Dendritic cell treated with granulocyte-macrophage colony-stimulating factor and Interleukin-4, amounts not matched to agents 40 ng/mL and 50 ng/mL, for 4 days (primary cell): ENCODE measurements around the gene ZNF35.

Experiments used
- H3K27ac Mint-ChIP-seq: one replicate; pipeline ENCODE4 v1.8.0; 2022; ENCODE audit warnings: mild to moderate bottlenecking, mixed read lengths
- H3K27me3 Mint-ChIP-seq: one replicate; pipeline ENCODE4 v1.8.0; 2022; ENCODE audit warnings: mild to moderate bottlenecking, mixed read lengths
- H3K36me3 Mint-ChIP-seq: one replicate; pipeline ENCODE4 v1.8.0; 2022; ENCODE audit warnings: low read depth, mixed read lengths
- H3K4me1 Mint-ChIP-seq: one replicate; pipeline ENCODE4 v1.8.0; 2022; ENCODE audit warnings: low read depth, mixed read lengths
- H3K4me3 Mint-ChIP-seq: one replicate; pipeline ENCODE4 v1.8.0; 2022; ENCODE audit warnings: mild to moderate bottlenecking, moderate library complexity, mixed read lengths
- H3K9me3 Mint-ChIP-seq: one replicate; pipeline ENCODE4 v1.8.0; 2022; ENCODE audit warnings: mixed read lengths
- intact Hi-C: fragments of 100-400 bp; cut with micrococcal nuclease; formaldehyde crosslinking; loops from one replicate; pipeline ENCODE4 v1.15.0; 2022

The ZNF35 gene

DNA sequence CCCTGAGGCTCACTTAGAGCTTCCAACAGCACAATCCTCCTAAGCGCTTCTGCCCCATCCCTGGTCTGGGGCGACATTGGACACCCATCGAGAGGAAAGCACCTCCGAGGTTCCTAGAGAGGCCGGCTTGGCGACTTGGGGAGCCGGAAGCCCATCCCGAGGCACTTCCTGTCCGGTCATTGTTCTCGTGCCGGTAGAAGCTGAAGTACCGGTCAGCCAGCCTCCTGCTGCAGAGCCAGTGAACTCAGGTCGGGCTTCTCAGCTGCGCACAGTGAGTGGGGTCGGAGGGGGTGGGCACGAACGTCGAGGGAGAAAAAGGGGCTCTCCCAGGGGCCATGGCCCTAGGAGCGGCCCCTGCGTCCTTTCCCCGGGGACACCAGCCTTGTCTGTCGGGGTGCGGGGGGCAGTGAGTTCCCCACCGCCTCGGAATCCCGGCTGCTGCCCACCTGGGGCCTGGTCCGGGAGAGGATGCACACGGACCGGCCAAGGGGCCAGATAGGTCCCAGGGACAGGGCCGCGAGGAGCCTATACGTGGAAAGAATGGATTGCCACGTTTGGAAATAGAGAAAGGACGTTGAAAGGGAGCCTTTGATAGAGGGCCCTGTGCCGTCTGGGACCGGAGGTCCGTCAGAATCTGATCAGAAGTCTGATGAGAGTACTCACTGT lies at the start of gene ZNF35:
Gene ZNF35, plus strand, starts transcription at position 169 of the 666 bp plus-strand sequence. CDS start 2,336 bp downstream, outside the sequence.
- H3K27ac Mint-ChIP-seq: peak within 1 kb of the TSS; percentile 82
- peak within 1 kb of the TSS; percentile 88 for H3K4me3 Mint-ChIP-seq
- peaks cover 6% of the 10 kb centered on the region for H3K4me1 Mint-ChIP-seq
- peaks cover 31% of the 10 kb centered on the region for H3K9me3 Mint-ChIP-seq
- peaks cover 39% of the 10 kb centered on the region for H3K36me3 Mint-ChIP-seq
- intact Hi-C loops: loop anchor here (1.0 to 10.0 kb wide), 5 partner anchors 23 to 174 kb away; partner anchors contain the start of genes ZNF197, ZNF445 and ZNF502
- no peaks in the 10 kb centered on the region for H3K27me3 Mint-ChIP-seq

DNA sequence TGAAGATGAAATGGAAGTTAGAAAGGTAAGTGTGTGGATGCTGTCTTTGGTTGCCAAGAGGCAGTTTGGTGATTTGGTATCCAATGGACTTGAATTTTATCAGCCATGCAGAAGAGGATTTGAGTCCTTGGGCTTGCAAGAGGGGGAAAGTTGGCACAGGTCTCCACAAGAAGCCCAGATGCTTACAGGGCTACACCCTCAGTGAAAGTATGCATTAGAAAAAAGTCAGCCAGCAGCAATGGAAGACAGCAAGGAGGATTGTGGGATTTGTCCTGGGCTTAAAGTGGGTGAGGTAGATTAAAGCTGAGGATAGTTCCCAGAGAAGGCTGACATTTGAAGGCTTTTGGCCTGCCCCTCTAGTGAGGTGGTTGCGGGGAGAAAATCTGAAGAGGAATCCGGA lies 46.8 kb upstream of the ZNF35 start:
- peaks cover 80% of the 10 kb centered on the region for H3K9me3 Mint-ChIP-seq
- intact Hi-C loops: no loop called here
- no peaks in the 10 kb centered on the region for H3K36me3 Mint-ChIP-seq
- H3K27me3 Mint-ChIP-seq: no peaks in the 10 kb centered on the region
- no peak overlapping the region for H3K27ac Mint-ChIP-seq
- no peak overlapping the region for H3K4me3 Mint-ChIP-seq
- H3K4me1 Mint-ChIP-seq: no peaks in the 10 kb centered on the region

DNA sequence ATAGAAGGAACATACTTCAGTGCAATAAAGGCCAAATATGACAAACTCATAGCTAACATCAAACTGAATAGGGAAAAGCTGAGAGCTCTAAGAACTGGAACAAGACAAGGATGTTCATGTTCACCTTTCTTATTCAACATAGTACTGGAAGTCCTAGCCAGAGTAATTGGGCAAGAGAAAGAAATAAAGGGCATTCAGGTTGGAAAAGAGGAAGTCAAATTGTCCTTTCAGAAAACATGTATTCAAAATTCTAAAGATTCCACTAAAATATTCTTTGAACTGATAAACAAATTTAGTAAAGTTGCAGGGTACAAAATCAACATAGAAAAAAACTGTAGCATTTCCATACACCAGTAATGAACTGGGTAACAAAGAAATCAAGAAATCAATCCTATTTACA lies 35.9 kb upstream of the ZNF35 start:
- no peak overlapping the region for H3K27ac Mint-ChIP-seq
- intact Hi-C loops: no loop called here
- H3K36me3 Mint-ChIP-seq: no peaks in the 10 kb centered on the region
- H3K4me1 Mint-ChIP-seq: no peaks in the 10 kb centered on the region
- no peaks in the 10 kb centered on the region for H3K27me3 Mint-ChIP-seq
- H3K4me3 Mint-ChIP-seq: no peak overlapping the region
- peaks cover 46% of the 10 kb centered on the region for H3K9me3 Mint-ChIP-seq

DNA sequence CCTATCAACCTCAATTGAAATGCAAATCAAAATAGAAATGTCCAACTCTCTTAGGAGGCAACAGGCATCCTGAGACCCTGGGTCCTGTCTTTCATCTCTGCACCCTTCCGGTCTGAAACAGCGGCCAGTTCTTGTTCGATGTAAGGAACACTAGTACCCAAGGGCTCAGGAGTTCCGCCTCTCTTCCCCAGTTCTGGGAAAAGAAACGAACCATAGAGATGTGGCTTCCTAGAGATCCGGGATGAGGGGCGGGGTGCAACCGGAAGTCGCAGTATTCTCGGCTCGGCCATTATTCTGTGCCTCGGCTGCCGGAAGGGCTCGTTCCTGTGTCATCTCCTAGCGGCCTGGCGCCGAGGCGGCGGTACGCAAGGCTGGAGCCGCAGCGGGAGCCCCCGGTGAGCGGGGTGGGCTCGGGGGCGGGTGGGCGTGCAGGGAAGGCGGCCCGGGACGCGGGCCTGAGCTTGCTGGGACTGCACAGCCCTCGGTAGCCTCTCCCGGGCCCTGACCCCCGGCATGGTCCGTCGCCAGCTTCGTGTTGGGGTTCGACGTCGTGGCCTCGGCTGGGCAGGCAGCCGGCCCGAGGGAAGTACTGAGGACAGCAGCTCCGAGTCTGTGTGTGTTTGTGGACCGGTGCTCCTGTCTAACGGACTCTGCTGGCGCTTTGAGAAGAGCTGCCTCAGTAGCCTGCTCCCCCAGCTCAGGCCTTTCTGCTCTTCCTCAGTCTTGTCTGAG lies 23.6 kb upstream of the ZNF35 start, which contains the start of gene ZNF197:
Gene ZNF197, plus strand, starts transcription at position 288 of the 732 bp plus-strand sequence. CDS start 4,119 bp downstream, outside the sequence.
- intact Hi-C loops: loop anchor here (1.0 kb wide), 1 partner anchor 23 kb away; the partner anchor contains the start of gene ZNF35

DNA sequence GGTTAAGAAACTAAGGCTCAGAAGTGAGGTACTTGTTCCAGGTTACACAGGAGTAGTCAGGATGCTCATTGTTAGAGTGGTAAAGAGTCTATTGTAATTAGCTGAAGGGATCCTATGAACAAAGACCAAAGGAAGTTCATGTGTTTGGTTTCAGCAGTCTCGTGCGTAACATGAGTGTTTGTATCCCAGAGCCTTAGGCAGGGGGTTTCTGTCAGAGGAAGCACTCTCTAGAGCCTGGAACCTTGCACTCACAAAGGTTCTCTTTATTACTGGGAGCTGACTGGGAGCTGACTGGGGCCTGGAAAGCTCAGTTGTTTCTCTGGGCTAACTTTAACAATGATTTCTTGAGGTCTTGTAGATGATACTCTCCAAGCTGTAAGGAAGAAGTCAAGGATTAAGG lies 19.8 kb upstream of the ZNF35 start:
- Mint-ChIP-seq H3K36me3 (peaks cover 54% of the 10 kb centered on the region), H3K4me3 (no peak overlapping the region)

More for the DNA sequence above, 23.6 kb upstream of the ZNF35 start, which contains the start of gene ZNF197:
- H3K9me3 Mint-ChIP-seq: no peaks in the 10 kb centered on the region
- peak within 1 kb of the TSS; percentile 74 for H3K4me3 Mint-ChIP-seq
- H3K36me3 Mint-ChIP-seq: peaks cover 20% of the 10 kb centered on the region
- H3K27ac Mint-ChIP-seq: peak within 1 kb of the TSS; percentile 84
- H3K4me1 Mint-ChIP-seq: peaks cover 9% of the 10 kb centered on the region
- no peaks in the 10 kb centered on the region for H3K27me3 Mint-ChIP-seq

DNA sequence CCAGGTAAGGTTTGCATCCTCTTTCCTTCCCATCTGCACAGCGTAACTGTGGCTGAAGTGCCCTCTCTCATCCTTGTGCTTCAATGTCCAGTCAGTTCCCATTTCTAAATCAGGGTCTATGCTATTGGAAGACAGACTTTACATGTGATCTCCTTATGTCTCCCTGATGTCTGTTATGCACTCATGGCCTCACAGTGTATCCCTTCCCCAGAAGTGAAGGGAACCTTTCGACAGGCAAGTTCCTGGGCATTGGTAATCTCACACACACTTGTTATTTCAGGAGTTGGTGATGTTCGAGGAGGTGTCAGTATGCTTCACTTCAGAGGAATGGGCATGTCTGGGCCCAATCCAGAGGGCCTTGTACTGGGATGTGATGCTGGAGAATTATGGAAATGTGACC lies 16.3 kb upstream of the ZNF35 start:
- Mint-ChIP-seq H3K9me3 (peaks cover 14% of the 10 kb centered on the region), H3K4me3 (no peak overlapping the region), H3K36me3 (peaks cover 87% of the 10 kb centered on the region), H3K4me1 (peaks cover 3% of the 10 kb centered on the region), H3K27me3 (no peaks in the 10 kb centered on the region), H3K27ac (no peak overlapping the region)
- intact Hi-C loops: no loop called here

More for the DNA sequence above, 19.8 kb upstream of the ZNF35 start:
- Mint-ChIP-seq H3K4me1 (peaks cover 9% of the 10 kb centered on the region), H3K27ac (no peak overlapping the region), H3K27me3 (no peaks in the 10 kb centered on the region), H3K9me3 (no peaks in the 10 kb centered on the region)
- intact Hi-C loops: no loop called here

DNA sequence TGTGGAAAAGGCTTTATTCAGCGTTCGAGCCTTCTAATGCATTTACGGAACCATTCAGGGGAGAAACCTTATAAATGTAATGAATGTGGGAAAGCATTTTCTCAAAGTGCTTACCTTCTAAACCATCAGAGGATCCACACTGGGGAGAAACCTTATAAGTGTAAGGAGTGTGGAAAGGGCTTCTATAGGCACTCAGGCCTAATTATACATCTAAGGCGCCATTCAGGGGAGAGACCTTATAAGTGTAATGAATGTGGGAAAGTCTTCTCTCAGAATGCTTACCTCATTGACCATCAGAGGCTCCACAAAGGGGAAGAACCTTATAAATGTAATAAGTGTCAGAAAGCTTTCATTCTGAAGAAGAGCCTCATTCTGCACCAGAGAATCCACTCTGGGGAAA lies 6.2 kb upstream of the ZNF35 start:
- Mint-ChIP-seq H3K4me3 (no peak overlapping the region), H3K27me3 (no peaks in the 10 kb centered on the region), H3K36me3 (peaks cover 62% of the 10 kb centered on the region), H3K27ac (no peak overlapping the region), H3K9me3 (peaks cover 77% of the 10 kb centered on the region), H3K4me1 (no peaks in the 10 kb centered on the region)
- intact Hi-C loops: loop anchor here (10.0 kb wide), 1 partner anchor 168 kb away; the partner anchor contains the start of gene ZNF445

DNA sequence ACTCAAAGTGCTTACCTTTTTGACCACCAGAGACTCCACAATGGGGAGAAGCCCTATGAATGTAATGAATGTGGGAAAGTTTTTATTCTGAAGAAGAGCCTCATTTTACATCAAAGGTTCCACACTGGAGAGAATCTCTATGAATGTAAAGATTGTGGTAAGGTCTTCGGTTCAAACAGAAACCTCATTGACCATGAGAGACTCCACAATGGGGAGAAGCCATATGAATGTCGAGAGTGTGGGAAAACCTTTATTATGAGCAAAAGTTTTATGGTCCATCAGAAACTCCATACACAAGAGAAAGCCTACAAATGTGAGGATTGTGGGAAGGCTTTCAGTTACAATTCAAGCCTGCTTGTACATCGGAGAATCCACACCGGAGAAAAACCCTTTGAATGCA lies 5.5 kb upstream of the ZNF35 start:
- Mint-ChIP-seq H3K27ac (no peak overlapping the region), H3K4me1 (no peaks in the 10 kb centered on the region), H3K9me3 (peaks cover 76% of the 10 kb centered on the region), H3K36me3 (peaks cover 56% of the 10 kb centered on the region), H3K4me3 (no peak overlapping the region), H3K27me3 (no peaks in the 10 kb centered on the region)
- intact Hi-C loops: loop anchor here (10.0 kb wide), 1 partner anchor 168 kb away; the partner anchor contains the start of gene ZNF445

DNA sequence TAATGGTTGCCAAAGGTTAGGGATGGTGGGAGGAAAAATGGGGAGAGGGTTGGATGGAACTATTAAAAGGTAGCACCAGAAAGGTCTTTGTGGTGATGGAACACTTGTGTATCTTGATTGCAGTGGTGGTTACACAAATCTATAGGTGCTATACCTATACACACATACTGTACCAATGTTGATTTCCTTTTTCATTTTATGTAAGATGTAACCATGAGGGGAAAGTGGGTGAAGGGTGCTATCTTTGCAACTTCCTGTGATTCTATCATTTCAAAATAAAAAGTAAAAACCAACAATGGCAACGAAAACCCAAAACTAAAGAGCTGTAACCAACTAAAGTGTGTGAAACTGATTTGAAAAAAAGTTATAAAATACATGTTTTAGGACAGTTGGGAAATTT lies 761 bp upstream of the ZNF35 start:
- intact Hi-C loops: loop anchor here (1.0 to 10.0 kb wide), 5 partner anchors 22 to 173 kb away; partner anchors contain the start of genes ZNF197, ZNF445 and ZNF502
- peaks cover 6% of the 10 kb centered on the region for H3K4me1 Mint-ChIP-seq

DNA sequence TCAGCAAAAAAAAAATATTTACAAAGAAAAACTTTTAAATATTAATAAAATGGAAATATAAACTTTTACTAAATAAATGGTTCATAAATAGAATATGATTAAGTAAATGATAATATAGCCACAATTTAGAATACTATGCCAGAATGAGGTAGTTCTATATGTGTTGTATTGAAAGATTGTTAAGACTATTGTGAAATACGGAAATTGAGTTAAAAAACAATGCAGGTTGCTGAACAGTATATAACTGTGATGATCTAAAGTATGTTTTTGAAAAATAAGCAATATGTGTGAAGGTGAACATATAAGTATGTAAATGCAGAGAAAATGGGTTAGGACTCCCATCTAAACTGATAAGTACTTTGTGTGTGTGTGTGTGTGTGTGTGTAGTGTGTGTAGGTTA lies 1.2 kb downstream of the ZNF35 start:
- Mint-ChIP-seq H3K27ac (no peak overlapping the region), H3K27me3 (no peaks in the 10 kb centered on the region), H3K4me1 (peaks cover 9% of the 10 kb centered on the region), H3K4me3 (no peak overlapping the region), H3K9me3 (peaks cover 34% of the 10 kb centered on the region), H3K36me3 (peaks cover 49% of the 10 kb centered on the region)
- intact Hi-C loops: loop anchor here (5.0 to 10.0 kb wide), 3 partner anchors 83 to 175 kb away; partner anchors contain the start of gene ZNF445

More for the DNA sequence above, 761 bp upstream of the ZNF35 start:
- Mint-ChIP-seq H3K27me3 (no peaks in the 10 kb centered on the region), H3K27ac (no peak overlapping the region), H3K36me3 (peaks cover 38% of the 10 kb centered on the region), H3K4me3 (no peak overlapping the region), H3K9me3 (peaks cover 36% of the 10 kb centered on the region)

DNA sequence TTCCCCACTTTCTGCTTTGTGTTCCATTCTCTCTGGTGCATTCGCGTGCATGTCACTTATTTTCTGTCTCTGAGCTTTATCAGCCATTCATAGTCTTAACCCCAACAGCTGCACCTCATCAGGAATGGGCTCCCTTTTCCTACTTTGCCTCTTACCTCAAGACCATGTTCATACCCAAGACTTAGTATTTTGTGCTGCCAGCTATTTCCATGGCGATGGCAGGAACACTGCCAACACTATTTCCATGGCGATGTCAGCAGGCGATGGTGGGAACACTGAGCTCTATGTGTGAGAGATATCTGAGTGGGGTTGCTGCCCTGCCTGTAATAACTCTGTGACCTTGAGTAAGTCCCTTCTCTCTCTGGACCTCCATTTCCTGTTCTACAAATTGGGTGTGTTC lies 5.5 kb downstream of the ZNF35 start:
- peaks cover 46% of the 10 kb centered on the region for H3K9me3 Mint-ChIP-seq
- H3K27me3 Mint-ChIP-seq: no peaks in the 10 kb centered on the region
- peaks cover 82% of the 10 kb centered on the region for H3K36me3 Mint-ChIP-seq
- H3K27ac Mint-ChIP-seq: no peak overlapping the region
- peaks cover 7% of the 10 kb centered on the region for H3K4me1 Mint-ChIP-seq
- H3K4me3 Mint-ChIP-seq: no peak overlapping the region
- intact Hi-C loops: no loop called here

DNA sequence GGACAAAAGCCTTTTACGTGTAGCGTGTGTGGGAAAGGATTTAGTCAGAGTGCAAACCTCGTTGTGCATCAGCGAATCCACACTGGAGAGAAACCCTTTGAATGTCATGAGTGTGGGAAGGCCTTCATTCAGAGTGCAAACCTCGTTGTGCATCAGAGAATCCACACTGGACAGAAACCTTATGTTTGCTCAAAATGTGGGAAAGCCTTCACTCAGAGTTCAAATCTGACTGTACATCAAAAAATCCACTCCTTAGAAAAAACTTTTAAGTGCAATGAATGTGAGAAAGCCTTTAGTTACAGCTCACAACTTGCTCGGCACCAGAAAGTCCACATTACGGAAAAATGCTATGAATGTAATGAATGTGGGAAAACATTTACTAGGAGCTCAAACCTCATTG lies 10.5 kb downstream of the ZNF35 start:
- Mint-ChIP-seq H3K27me3 (no peaks in the 10 kb centered on the region), H3K9me3 (peaks cover 70% of the 10 kb centered on the region), H3K4me3 (no peak overlapping the region), H3K27ac (no peak overlapping the region), H3K4me1 (peaks cover under 1% of the 10 kb centered on the region), H3K36me3 (peaks cover 72% of the 10 kb centered on the region)
- intact Hi-C loops: no loop called here

DNA sequence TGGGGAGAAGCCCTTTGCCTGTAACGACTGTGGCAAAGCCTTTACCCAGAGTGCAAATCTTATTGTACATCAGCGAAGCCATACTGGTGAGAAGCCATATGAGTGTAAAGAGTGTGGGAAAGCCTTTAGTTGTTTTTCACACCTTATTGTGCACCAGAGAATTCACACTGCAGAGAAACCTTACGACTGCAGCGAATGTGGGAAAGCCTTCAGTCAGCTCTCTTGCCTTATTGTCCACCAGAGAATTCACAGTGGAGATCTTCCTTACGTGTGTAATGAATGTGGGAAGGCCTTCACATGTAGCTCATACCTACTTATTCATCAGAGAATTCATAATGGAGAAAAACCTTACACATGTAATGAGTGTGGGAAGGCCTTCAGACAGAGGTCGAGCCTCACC lies 10.9 kb downstream of the ZNF35 start:
- Mint-ChIP-seq H3K4me1 (no peaks in the 10 kb centered on the region), H3K27ac (no peak overlapping the region), H3K4me3 (no peak overlapping the region), H3K27me3 (no peaks in the 10 kb centered on the region), H3K36me3 (peaks cover 68% of the 10 kb centered on the region), H3K9me3 (peaks cover 70% of the 10 kb centered on the region)
- intact Hi-C loops: no loop called here

DNA sequence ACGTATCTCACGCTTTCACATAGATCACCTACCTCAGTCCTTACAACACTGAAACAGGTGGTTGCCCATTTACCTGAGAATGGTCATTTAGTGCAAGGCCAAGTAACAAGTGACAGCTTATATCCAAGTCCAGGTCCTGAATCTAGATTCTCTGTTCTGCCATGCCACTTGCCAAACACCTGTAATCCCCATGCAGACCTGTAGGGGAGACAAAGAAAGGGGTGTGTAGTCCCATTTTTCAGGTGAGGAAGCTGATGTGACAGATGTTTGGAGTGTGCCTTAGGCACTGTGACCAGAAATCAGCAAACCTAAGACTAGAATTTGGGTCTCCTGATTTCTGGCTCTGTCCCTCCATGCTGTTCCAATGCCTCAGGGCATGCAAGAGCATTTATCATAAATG lies 12.7 kb downstream of the ZNF35 start:
- no peak overlapping the region for H3K27ac Mint-ChIP-seq

More for the DNA sequence above, 12.7 kb downstream of the ZNF35 start:
- H3K36me3 Mint-ChIP-seq: peaks cover 55% of the 10 kb centered on the region
- no peaks in the 10 kb centered on the region for H3K4me1 Mint-ChIP-seq
- no peak overlapping the region for H3K4me3 Mint-ChIP-seq
- no peaks in the 10 kb centered on the region for H3K27me3 Mint-ChIP-seq
- intact Hi-C loops: no loop called here
- H3K9me3 Mint-ChIP-seq: peaks cover 79% of the 10 kb centered on the region
